HL-60/S4 treated with retinoic acid at 250 ng/mL for 4 days and 3 days (cell line): ENCODE data around the gene SLC38A10.

Experiments
- in situ Hi-C: fragments of 300-500 bp; cut with MboI; formaldehyde crosslinking; loops from 2 replicates; pipeline ENCODE4 v1.7.0; 2022; ENCODE audit warnings: low sequenced_read_pairs

Gene SLC38A10

DNA sequence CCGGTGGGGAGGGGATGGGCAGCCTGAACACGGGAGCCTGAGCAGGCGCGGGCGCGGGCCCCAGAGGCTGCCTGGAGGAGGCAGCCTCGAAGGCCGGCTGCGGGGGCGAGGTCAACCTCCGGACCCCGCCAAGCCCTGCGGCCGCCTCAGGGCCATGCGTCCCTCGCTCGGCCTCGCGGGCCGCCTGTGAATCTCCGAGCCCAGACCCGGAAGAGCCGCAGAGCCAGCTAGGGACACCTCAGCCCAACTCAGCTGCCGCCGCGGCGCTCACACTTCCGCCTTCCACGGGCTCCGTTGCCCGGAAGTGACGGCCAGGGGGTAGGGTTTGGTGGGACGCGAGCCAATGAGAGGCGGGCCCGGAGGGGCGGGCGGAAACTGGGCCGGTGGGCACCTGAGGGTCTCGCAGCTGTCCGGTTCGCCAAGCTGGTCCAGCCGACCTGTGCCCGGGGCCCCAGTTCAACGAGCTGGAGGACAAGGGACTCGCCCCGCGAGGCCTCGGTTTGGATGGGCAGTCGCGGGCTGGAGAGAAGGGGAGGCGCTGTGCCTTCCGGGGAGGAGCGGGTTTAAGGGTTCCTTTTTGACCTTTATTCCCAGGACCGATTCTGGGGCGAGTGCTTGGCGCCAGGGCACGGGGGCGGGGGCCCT lies at the start of gene SLC38A10:
SLC38A10 (minus strand) TSS at position 277 of the 645 bp plus-strand sequence. CDS start 386 bp downstream, outside the sequence.
- in situ Hi-C loops: no loop called here

DNA sequence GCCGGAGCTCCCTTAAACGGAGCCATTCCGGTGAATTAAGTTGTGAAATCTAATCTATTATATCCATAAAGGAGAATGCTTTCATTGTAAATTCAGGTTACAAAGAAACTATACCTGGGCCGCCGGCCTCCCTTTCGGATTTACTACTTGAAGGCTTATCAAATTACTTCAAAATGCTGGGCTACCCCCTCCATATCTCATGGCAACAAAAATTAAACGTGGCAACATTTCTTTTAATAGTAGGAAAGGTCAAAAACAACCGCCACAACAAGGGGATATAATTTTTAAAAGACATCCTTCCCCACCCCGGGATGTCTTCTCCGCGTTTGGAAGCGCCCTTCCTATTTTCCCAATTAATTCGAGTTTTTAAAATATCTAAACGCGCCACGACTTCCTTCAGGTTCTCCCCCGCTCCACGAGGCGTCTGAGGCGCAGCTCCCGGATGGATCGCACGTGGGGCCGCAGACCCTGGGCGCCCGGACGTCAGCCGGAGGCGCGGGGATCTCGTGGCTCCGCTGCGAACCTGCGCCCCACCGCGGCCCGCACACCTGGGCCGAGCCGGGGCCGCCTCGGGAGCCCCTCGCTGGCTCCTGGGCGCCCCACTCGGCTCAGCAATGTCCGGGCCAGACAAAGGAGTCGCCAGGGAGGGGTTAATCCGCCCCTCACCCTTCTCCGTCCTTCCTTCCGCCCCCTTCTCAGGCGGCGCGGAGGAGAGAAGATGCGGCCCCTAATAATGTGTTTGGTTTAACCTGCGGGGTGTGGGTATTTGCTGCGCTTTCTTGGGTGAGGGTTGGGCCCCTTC lies 47.4 kb upstream of the SLC38A10 start:
- in situ Hi-C loops: no loop called here

DNA sequence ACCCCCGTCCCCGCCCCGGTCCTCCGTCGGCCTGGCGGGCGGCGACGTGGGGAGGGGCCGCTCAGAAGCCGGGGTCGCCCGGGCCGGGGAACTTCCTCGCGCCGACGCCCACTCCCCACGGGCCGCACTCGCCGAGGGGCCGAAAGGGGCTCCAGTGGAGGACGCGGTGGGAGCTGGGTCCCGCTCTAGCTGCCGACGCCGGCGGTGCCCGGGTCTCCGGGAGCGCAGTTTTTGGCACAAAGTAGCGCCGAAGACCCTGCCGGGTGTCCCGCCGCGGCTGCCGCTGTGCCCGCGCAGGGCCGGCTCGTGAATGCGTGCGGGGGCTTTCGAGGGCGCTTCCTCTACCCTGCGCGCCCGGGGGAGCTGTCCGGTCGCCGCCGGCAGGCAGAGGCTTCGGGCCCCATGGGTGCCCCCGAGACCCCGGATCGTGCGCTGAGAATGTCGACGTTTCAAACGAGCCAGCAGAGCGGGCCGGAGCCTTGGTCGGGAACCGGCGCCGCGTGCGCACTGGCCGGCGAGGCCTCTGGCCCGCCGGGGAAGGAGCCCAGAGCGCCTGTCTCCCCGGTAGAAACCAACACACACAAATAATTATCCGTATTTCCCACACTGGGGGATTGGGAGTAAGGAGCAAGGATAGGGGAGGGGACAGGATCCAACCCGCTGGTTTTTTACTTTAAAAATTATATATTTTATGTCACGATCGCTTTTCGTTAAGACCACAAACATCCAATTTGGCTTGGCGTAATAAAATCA lies 46.6 kb upstream of the SLC38A10 start:
- in situ Hi-C loops: no loop called here

DNA sequence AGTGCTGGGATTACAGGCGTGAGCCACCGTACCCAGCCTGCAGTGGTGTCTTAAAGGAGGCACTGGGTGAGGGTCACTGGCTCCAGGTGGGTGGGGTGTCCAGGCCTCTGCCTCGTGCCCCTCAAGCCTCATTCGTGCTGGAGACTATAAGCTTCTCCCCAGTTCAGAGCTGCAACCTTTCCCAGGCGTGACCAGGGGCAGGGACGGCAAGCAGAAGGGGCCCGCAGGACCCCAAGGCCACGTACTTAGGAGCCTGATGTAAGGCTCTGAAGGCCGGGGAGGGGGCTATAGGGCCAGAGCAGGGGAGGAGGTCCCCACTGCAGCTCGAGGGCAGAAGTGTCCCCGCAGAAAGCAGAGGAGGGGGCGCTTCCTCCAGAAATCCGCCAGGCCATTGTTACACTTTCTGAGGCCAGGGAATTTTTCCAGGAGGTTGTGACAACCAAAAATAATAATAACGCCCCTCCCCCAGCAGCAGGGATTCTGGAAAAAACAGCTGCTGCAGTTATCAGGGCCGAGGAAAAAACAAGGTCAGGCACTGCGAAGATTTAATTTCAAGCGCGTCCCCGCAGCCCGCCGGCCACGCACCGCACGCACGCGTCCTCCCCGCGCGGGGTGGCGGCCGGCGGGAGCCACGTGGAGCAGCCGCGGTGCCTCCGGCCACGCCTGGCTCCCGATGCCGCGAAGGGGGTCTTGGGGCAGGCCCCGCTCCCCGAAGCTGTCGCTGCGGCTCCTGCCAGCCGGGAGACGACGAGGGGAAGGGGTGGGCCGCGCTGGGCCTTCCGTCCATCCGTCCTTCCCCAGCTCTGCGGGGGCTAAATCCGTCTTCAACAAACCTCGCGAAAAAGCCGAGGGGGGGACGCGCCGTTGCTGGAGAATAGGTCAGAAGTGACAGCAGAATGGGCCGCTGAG lies 45.8 kb upstream of the SLC38A10 start:
- in situ Hi-C loops: no loop called here

DNA sequence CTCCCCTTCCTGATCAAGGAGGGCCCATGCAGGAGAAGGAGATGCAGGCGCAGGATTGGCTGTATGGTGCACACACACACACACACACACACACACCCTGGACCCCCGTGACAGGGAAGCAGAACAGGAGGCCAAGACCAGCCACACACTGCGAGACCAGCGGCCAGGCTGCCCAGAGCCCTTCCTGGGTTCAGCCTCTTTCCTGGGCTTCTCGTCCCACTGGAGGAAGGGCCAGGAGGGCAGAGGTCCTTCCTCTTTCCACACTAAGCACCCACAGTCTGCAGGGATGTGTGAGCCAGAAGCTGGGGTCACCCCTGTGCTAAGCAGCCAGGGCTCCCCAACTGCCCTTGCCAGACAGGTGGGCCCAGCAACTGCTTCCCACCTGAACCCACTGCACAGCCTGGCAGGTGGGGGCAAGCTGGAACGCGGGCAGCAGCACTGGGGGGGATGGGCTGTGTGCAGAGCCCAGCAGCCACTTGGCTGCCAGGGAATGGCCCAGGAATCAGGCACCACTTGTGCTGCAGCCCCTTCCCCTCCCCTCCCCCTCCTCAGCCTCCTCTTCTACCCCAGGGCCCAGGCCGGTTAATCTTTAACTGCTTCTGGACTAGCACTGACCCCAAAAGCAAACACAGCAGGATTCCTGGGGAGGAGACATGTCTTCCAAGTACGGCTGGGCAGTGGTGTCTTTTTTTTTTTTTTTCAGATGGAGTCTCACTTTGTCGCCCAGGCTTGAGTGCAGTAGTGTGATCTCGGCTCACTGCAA lies 44.6 kb upstream of the SLC38A10 start:
- in situ Hi-C loops: no loop called here

DNA sequence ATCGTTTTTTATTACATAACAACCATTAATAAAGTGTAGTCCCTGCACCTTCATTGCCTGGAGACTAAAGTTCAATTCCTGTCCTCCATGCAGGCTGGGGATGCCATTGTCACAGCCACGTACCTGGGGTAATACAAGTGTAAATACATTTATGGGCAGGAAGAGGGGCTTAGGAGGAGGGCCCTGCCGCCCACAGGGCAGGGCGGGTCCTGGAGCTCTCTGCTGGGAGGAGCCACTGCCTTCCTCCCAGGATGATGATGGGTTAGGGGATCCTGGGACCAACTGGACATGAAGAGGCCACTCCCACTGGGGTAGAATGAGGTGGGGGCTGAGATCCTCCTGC lies 44.1 kb upstream of the SLC38A10 start:
- in situ Hi-C loops: no loop called here

DNA sequence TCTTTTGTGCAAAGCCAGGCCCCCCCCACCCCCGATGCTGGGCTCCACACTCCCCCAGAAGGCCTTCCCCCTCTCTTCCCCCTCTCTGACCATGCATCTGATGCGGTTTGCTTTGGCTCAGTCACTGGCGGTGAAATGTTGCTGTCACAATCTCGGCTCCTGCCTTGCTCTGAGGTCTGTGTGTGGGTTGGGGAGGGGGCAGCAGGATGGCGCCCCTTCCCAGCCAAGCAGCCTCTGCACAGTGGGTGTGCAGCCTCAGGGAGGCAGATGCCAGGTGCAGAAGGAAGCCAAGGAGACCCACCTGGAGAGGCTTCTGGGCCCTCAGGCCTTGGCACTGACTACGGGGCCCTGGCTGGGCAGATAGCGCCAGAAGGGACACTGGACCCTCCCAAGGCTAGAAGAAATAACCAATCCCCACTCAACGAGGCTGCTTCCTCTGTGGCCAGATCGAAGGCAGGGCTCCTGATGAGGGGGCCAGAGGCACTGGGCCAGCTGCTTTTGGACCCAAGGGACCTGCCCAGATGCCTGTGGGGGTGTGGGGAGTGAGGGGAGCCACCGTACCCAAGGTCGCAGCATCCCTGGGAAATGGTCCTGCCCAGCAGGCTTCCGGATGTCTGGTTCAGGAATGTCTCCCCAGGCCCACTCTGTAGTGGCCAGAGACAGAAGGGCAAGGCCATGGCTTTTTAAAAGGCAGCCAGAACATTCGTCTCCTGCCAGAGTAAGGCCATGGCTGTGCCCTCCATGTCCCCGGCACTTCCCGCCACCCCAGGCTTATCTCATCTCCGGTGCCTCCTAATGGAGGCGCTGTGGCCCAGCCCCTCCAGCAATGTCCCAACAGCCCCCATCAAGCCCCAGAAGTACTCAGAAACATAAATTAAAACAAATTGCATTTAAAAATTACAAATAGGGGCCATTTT lies 43.4 kb upstream of the SLC38A10 start:
- in situ Hi-C loops: no loop called here

DNA sequence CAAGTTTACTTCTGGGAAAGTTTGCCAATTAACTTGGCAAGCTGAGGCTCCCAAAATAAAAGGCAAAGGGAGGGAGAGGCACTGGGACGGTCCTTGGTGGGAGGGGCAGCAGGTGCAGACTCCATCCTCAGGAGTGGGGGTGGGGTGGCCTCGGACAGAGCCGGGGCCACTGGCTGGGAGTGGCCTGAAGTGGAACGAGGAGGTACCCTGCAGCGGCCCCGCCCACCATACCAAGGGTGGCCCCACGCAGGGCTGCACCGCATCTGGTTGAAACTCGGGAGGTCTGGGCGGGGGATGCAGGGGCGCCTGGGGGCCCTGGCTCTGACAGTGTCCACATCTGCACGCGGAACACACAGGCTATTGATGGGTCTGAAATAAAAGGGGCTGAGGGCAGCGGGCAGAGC lies 42.4 kb upstream of the SLC38A10 start:
- in situ Hi-C loops: no loop called here

DNA sequence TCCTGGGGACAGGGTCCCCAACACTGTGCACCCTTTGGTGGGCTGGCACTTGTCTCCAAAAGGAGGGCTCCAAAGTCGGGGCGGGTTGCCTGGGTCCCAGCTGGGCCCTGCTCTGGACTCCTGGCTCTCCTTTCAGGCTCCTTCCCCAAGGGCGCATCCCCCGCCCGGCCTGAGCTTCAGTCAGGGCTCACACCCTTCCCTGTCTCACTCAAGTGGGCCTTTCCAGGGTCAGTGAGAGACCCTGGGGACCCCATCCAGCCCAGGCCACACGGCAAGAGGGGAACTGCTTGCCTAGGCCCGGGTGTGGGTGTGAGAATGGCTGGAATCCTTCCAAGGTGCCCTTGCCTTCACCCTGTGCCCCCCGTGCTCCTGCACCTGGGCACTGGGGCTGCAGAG lies 41.8 kb upstream of the SLC38A10 start:
- in situ Hi-C loops: no loop called here

DNA sequence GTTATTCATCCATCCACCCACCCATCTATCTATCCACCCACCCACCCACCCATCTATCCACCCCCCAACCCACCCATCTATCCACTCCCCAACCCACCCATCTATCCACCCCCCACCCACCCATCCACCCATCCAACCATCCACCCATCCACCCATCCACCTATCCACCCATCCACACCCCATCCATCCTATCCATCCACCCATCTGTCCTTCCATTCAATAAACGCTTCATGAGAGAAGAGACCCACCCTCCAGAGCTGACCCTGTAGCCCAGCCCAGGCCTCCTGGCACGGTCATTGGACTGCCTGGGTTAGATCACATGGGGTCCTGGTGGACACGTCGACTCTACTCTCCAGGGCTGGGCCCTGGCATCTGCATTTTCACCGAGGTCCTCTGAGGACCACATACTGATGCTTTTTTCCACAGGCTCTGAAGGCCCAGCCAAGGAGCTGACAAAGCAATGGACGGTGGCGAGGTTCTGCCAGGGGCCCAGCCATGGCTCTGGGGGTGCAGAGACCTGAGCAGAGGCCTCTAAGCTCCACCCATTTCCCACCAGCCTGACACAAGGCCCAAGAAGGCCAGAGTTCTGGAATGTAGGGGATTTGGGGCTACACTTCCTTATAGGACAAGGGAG lies 41.3 kb upstream of the SLC38A10 start:
- in situ Hi-C loops: no loop called here

DNA sequence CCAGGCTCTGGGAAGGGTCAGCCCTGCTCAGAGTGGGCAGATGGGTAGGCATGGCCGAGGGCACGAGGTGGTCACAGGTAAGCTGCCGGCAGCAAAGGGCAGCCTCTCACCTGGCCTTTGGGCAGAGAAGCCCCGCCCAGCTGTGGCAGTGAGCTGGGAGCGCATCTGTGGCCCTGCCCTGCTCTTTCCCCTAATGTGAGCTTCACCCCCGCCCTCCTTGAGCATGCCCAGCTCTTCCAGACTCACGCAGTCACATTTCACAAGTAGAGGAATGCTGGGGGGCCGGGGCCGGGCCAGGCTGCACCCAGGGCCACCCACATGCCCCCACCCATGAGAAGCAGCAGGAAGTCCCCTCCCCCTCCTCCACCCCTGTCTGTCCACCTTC lies 40.7 kb upstream of the SLC38A10 start:
- in situ Hi-C loops: no loop called here

DNA sequence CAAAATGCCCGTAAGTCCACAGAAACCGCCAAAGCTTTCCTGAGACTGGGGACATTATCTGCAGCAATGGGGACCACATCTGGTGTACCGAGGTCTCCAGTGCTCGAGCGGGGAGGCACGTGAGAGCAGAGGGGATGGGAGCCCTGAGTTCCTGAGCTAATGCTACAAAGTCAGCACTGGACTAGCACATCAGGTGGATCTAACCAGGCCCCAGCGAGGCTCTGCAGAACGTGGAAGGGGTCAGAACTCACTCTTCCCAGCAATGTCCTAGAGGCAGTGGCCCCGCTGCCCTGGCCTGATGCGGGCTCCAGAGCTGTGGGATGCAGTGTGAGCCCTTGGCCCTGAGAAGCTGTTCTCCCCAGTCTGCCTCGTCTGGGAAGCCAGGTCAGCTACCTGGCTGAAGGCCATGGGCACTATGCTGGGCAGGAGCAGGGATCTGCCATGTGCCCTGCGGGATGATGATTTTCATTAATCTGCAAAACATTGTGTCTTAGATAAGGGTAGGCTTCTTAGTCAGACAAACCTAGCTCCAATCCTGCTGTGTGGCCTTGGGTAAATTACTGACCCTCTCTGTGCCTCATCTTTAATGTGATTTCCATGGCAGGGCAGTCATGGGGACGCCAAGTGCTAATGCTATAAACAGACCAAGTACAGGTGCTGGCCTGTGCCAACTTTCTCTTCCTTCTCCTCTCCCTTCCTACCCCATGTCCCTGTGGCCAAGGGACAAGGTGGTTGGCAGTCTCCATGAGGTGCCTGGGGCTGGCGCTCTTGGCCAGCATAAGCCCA lies 40.1 kb upstream of the SLC38A10 start:
- in situ Hi-C loops: no loop called here

DNA sequence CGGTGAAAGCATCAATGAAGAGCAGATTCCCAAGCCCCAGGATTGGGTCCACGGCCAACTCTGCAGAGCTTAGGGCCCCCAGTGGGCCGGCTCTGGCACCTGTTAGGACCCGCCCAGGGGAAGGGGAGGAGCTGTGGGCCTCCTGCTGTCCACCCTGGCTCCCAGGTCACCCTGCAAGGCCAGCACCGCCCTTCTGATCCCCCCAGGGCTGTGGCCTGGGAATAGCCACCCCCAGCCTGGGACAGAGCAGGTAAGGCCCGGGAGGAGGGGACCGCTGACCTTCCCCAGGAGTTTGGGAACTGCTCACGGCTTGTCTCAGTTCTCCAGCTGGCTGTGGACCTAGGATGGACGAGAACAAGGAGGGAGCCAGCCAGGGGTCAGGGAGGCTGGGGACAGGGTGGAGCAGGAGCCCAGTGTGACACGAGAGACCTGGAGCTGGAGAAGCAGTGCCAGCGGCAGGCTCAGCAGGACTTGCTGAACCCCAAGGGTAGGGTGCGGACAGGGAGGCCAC lies 39.3 kb upstream of the SLC38A10 start:
- in situ Hi-C loops: no loop called here

DNA sequence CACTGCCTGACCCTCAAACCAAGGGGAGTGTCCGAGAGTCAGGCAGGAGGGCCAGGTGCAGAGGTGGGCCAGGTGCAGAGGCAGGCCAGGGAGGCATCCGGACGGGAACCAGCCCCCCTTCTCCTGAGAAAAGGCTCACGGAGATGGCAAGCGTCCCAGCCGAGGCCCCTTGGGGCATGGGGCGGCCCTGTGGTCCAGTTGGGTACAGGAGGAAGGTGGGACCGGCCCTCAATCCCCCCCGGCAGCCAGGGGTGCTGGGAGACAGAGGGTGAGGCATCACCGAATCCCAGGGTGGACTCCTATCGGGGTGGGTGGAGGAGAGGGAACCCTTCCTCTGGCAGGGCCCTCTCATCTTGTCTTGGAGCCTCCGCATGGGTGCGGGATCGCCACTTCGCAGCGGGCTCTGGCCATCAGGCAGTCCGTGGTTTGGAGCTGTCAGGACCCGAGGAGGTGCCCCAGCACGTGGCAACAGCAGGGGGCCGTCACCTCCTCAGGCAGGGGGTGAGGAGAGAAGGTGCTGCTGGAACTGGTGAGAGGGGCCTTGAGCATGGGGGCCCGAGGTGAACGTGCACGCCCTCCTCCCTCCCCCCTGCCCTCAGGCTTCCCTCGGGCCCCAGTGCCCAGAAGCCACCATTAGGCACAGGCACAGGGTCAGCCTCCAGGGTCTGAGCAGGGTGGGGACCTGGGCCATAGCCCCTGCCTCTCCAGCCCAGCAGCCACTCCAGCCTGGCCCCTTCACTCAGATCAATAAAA lies 38.7 kb upstream of the SLC38A10 start:
- in situ Hi-C loops: no loop called here

DNA sequence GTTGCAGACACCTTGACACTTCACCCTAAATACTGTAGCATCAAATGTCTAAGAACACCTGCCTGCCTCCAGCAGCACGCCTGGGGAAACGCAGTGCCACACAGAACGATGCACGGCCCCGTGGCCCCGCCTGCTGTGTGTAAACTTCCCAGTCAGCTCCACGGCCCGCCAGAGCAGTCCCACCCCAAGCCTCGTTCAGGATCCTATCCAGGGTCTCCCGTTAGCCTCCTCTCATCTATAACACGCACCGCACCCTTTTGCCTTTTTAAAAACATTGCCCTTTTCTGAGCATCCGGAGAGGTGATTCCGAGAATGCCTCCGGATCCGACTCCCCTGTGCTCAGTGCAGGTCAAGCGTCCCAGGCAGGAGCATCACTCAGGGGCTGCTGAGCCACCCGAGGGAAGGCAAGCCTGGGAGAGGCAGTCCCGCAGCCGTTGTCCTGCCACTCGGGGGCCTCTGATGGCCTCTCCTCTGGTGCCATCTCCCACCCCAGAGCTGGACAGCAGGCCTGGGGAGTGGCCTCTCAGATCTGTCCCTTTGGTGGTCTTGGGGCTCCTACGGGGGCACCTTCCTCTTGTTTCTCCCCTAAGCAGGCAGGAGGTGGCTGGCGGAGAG lies 37.9 kb upstream of the SLC38A10 start:
- in situ Hi-C loops: no loop called here

DNA sequence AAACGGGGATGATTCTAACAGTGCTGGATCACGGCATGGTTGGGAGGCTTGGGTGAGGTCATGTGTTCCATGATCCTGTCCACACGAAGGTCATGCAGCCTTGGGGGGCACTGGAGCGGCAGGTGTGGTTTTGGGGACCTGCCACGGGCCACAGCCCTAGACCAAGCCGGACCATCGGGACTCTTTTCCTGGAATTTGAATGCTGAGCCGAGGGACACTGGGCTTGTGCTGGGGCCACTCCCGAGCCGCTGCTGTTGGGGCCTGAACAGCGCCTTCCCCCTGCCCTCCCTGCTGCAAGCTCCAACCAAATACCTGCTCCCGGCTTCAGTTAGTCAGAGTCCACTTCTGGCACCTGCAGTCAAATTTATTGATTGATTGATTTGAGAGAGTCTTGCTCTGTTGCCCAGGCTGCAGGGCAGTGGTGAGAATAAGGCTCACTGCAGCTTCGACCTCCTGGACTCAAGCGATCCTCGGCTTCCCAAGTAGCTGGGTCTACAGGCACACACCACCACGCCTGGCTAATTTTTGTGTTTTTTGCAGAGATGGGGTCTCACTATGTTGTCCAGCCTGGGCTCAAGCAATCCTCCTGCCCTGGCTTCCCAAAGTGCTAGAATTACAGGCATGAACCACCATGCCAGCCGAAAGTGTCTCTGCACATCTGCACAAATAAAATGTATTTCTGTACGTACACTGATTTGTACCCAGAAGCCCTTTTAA lies 37.2 kb upstream of the SLC38A10 start:
- in situ Hi-C loops: no loop called here
